K562 (cell line): ENCODE measurements around the gene RNF187. TPM values are rescaled to one million over a fixed set of nuclear protein-coding genes. Genes with fewer than 3 reads are reported as not detected.

Source experiments
- MBD2 ChIP-seq: sonication (generic); IDR thresholded peaks from 2 replicates; pipeline ENCODE4 v1.6.1; 2016; ENCODE audit warnings: low read depth, borderline replicate concordance
- POU5F1 ChIP-seq: fragments of 150-350 bp; IDR thresholded peaks from 2 replicates; pipeline ENCODE4 v1.6.1; 2014; ENCODE audit warnings: borderline replicate concordance, low read length, low read depth, mild to moderate bottlenecking; ENCODE audit not compliant: partially characterized antibody
- RNF2 ChIP-seq: sonication (generic); IDR thresholded peaks from 2 replicates; pipeline ENCODE4 v1.6.1; 2016
- ZNF263 ChIP-seq: sonication (generic); formaldehyde crosslinking; IDR thresholded peaks from 2 replicates; pipeline ENCODE4 v1.8.0; 2022; ENCODE audit warnings: mild to moderate bottlenecking, missing genetic modification reagents, borderline replicate concordance
- ZNF408 ChIP-seq: fragments of 250-450 bp; sonication (Bioruptor Pico); IDR thresholded peaks from 2 replicates; pipeline ENCODE4 v1.4.0; 2020; ENCODE audit warnings: low read depth, mild to moderate bottlenecking, moderate library complexity
- polyA plus RNA-seq, 8 experiments: library from polyadenylated mRNA; depleted of rRNA in 4 of 8; stranded (reverse) in 5 of 8; unstranded in 3 of 8; fragments of >200 nt; fragmentation: Nextera tagmentation in 2 of 8; fragmentation: Illumina TruSeq in 1 of 8; extraction: Ambion mirVana in 2 of 8; extraction: Trizol in 1 of 8; gene quantifications; 2 replicates each; pipeline versions ENCODE4 v1.2.1 to v1.2.3, GENCODE V29; 2011 to 2014; ENCODE audit warnings: inconsistent platforms in 1 of 8, missing spikeins in 1 of 8
- total RNA-seq, 7 experiments: library from RNA; depleted of rRNA in 6 of 7; stranded (reverse); fragments of >200 nt in 6 of 7; fragmentation: Illumina TruSeq in 2 of 7; extraction: Trizol in 2 of 7; gene quantifications; 2 replicates each; pipeline versions ENCODE4 v1.2.1 to v1.2.3, GENCODE V29; 2011 to 2021; ENCODE audit warnings: low replicate concordance in 1 of 7
- TF ChIP-seq, protein P1 (sequence below), 2 experiments: fragments of 450-650 bp; formaldehyde crosslinking in 1 of 2; IDR thresholded peaks; 2 replicates each; pipeline versions ENCODE4 v1.4.0 to v1.6.1; 2014 to 2020; ENCODE audit warnings: mild to moderate bottlenecking in 2 of 2, borderline replicate concordance in 1 of 2, low read depth in 1 of 2
- TF ChIP-seq, protein P2 (sequence below): sonication (generic); formaldehyde crosslinking; IDR thresholded peaks from 2 replicates; pipeline ENCODE4 v1.8.0; 2023; ENCODE audit warnings: mild to moderate bottlenecking, missing genetic modification reagents
- TF ChIP-seq, protein P3 (sequence below): fragments of 450-650 bp; IDR thresholded peaks from 2 replicates; pipeline ENCODE4 v1.6.1; 2016
- TF ChIP-seq, protein P4 (sequence below), 2 experiments: IDR thresholded peaks; 2 replicates each; pipeline ENCODE4 v1.6.1; 2012; ENCODE audit warnings: improper control_type of control experiment in 2 of 2, low read depth in 2 of 2, low read length in 2 of 2, borderline replicate concordance in 1 of 2

Gene RNF187
- total and polyA plus RNA-seq, 9 of the 15 experiments (the other 6 are each of a cell fraction or from before 2014, with no cell fraction given) = 2.3 to 119 (median 41.9) TPM

DNA sequence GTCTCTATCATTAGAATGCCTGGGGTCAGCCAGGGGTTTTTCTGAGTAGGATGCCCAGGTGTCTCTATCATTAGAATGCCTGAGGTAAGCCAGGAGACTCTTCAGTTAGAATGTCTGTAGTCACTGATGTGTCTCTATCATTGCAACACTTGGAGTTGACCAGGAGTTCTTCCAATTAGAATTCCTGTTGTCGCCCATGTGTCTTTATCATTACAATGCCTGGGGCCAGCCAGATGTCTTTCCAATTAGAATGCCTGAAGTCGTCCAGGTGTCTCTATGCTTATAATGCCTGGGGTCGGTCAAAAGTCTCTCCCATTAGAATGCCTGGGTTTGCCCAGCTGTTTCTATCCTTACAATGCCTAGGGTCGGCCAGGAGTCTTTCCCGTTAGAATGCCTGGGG lies 55.8 kb downstream of the RNF187 start (continued):
- TF ChIP-seq, protein P1, sequence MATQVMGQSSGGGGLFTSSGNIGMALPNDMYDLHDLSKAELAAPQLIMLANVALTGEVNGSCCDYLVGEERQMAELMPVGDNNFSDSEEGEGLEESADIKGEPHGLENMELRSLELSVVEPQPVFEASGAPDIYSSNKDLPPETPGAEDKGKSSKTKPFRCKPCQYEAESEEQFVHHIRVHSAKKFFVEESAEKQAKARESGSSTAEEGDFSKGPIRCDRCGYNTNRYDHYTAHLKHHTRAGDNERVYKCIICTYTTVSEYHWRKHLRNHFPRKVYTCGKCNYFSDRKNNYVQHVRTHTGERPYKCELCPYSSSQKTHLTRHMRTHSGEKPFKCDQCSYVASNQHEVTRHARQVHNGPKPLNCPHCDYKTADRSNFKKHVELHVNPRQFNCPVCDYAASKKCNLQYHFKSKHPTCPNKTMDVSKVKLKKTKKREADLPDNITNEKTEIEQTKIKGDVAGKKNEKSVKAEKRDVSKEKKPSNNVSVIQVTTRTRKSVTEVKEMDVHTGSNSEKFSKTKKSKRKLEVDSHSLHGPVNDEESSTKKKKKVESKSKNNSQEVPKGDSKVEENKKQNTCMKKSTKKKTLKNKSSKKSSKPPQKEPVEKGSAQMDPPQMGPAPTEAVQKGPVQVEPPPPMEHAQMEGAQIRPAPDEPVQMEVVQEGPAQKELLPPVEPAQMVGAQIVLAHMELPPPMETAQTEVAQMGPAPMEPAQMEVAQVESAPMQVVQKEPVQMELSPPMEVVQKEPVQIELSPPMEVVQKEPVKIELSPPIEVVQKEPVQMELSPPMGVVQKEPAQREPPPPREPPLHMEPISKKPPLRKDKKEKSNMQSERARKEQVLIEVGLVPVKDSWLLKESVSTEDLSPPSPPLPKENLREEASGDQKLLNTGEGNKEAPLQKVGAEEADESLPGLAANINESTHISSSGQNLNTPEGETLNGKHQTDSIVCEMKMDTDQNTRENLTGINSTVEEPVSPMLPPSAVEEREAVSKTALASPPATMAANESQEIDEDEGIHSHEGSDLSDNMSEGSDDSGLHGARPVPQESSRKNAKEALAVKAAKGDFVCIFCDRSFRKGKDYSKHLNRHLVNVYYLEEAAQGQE (IDR thresholded peaks at IDR 0.05; ENCODE audit: borderline replicate concordance) = no peak
- TF ChIP-seq, protein P1 (CRISPR knock-in tag; IDR thresholded peaks at IDR 0.05; ENCODE audit: low read depth) = no peak
- TF ChIP-seq, protein P2, sequence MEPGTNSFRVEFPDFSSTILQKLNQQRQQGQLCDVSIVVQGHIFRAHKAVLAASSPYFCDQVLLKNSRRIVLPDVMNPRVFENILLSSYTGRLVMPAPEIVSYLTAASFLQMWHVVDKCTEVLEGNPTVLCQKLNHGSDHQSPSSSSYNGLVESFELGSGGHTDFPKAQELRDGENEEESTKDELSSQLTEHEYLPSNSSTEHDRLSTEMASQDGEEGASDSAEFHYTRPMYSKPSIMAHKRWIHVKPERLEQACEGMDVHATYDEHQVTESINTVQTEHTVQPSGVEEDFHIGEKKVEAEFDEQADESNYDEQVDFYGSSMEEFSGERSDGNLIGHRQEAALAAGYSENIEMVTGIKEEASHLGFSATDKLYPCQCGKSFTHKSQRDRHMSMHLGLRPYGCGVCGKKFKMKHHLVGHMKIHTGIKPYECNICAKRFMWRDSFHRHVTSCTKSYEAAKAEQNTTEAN (CRISPR knock-in tag) = no peak
- TF ChIP-seq, protein P3, sequence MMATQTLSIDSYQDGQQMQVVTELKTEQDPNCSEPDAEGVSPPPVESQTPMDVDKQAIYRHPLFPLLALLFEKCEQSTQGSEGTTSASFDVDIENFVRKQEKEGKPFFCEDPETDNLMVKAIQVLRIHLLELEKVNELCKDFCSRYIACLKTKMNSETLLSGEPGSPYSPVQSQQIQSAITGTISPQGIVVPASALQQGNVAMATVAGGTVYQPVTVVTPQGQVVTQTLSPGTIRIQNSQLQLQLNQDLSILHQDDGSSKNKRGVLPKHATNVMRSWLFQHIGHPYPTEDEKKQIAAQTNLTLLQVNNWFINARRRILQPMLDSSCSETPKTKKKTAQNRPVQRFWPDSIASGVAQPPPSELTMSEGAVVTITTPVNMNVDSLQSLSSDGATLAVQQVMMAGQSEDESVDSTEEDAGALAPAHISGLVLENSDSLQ = no peak
- TF ChIP-seq ZNF408 (CRISPR knock-in tag) = no peak
- TF ChIP-seq POU5F1 = no peak
- TF ChIP-seq ZNF263 = no peak
- TF ChIP-seq, protein P4, sequence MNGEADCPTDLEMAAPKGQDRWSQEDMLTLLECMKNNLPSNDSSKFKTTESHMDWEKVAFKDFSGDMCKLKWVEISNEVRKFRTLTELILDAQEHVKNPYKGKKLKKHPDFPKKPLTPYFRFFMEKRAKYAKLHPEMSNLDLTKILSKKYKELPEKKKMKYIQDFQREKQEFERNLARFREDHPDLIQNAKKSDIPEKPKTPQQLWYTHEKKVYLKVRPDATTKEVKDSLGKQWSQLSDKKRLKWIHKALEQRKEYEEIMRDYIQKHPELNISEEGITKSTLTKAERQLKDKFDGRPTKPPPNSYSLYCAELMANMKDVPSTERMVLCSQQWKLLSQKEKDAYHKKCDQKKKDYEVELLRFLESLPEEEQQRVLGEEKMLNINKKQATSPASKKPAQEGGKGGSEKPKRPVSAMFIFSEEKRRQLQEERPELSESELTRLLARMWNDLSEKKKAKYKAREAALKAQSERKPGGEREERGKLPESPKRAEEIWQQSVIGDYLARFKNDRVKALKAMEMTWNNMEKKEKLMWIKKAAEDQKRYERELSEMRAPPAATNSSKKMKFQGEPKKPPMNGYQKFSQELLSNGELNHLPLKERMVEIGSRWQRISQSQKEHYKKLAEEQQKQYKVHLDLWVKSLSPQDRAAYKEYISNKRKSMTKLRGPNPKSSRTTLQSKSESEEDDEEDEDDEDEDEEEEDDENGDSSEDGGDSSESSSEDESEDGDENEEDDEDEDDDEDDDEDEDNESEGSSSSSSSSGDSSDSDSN (IDR thresholded peaks at IDR 0.05; ENCODE audit: borderline replicate concordance in 1 of 2, low read depth in 2 of 2, low read length in 2 of 2) = no peak
- TF ChIP-seq RNF2 = no peak
- no peak for TF ChIP-seq MBD2
